ENCODE results near the gene SUMO2.

- TF ChIP-seq EZH2phosphoT487 (IDR thresholded peaks at IDR 0.05; ENCODE audit: borderline replicate concordance, low read length) = no peak
- TF ChIP-seq CTCF (IDR thresholded peaks at IDR 0.05; ENCODE audit: low read depth, low read length, poor library complexity, severe bottlenecking) = no peak
Observed at GRCh38 chr17:75130059-75130631, 52.6 kb downstream of the SUMO2 start.

Measured in DOHH2 (cell line).